ENCODE measurements around the gene JPT2.

DNA sequence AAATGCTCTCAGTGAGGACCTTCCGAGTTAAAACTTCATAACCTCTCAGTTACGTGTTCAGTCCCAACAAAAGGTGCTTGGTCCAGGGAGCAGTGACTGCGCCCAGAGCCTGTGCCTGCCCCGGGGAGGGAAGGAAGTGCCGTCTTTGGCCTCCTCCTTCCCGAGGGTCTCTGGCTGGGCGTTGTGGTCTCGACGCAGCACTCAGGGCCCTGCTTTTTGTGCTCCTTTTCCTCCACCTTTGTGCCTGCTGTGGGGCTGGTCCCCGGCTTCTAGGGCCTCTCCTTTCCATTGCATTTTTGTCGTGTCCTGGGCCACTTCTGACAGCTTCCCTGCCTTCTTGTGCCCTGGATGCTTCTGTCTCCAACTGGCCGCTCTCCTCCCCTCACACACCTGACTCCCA, 36.8 kb upstream of the JPT2 start:
- TF ChIP-seq EP300 (IDR thresholded peaks at IDR 0.05) (no peak), POLR2AphosphoS5 (IDR thresholded peaks at IDR 0.05) (no peak)
- TF ChIP-seq, protein P1, sequence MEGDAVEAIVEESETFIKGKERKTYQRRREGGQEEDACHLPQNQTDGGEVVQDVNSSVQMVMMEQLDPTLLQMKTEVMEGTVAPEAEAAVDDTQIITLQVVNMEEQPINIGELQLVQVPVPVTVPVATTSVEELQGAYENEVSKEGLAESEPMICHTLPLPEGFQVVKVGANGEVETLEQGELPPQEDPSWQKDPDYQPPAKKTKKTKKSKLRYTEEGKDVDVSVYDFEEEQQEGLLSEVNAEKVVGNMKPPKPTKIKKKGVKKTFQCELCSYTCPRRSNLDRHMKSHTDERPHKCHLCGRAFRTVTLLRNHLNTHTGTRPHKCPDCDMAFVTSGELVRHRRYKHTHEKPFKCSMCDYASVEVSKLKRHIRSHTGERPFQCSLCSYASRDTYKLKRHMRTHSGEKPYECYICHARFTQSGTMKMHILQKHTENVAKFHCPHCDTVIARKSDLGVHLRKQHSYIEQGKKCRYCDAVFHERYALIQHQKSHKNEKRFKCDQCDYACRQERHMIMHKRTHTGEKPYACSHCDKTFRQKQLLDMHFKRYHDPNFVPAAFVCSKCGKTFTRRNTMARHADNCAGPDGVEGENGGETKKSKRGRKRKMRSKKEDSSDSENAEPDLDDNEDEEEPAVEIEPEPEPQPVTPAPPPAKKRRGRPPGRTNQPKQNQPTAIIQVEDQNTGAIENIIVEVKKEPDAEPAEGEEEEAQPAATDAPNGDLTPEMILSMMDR (IDR thresholded peaks at IDR 0.05), result no peak

All from suprapubic skin (tissue), 4 donors.